Stimulated activated CD4-positive, alpha-beta T cell treated with anti-CD3 and anti-CD28 coated beads, TNF-alpha, amount 100 ng/mL, for 4 hours (primary cell): ENCODE measurements around the gene EEPD1.

Experiments
- DNase-seq, 3 experiments: peaks; one replicate each; pipeline ENCODE4 v3.0.0-alpha.2; 2020; ENCODE audit warnings: low read depth in 3 of 3

Gene EEPD1

GRCh38 chr7:36299223-36299774, 146.2 kb downstream of the EEPD1 start:
- DNase-seq = no peak

DNA sequence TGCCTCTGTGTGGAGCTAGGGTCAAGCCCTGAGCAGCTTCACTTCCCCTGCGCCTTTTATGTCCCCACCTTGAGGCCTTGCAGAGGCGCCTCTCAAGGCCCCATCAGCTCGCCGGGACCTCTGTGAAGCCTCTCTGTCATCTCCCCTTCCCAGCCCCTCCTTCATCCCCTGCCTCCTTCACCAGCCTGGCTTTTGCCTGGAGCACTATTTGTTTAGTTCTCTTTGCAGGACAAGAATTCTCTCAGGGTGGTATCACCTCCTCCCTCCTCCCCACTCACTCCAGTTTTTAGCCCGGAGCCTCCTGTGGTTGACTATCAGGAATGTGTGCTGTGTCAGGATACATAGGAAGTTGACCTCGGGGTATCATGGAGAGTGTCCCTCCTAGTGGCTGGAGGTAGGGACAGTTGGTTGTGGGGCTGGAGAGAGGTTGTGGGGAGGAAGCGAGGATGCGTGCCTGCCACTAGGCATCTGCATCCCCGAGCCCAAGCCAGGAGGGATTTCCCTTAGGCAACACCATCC, 146.8 kb downstream of the EEPD1 start:
- DNase-seq = no peak

DNA sequence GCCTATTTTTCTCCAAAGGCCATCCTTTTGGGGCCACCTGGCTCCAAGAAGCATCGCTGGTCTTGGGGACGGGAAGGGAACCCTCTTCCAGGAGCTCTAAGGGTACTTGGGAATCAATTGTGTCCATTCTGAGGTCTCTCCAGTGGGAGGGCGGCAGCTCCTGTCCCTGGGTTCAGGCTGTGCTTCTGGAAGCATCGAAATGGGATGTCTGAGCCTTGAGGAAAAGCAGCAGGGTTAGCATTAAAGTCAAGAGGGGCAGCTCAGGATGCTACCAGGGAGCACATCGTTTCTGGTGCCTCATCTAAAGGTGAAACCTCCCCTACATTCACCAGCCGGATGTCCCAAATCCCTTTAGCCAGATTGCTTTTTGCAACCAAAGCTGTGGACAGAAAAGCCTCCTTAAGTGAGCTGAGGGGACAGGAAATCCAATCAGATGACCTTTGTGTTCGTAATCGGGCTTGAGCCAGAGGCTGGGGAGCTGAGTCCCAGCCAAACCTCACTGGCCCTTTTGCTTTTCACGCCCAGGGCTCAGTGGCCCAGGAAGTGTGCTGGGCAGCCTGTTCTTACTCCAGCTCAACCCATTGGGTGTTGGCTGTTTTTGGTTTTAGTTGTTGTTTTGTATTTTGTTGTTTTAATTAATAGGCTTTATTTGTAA, 147.8 kb downstream of the EEPD1 start:
- DNase-seq = no peak

- DNase-seq = no peak
These were observed 149.1 kb downstream of the EEPD1 start for GRCh38 chr7:36301914-36302771.

GRCh38 chr7:36303202-36304098, 150.4 kb downstream of the EEPD1 start:
- DNase-seq = no peak

DNA sequence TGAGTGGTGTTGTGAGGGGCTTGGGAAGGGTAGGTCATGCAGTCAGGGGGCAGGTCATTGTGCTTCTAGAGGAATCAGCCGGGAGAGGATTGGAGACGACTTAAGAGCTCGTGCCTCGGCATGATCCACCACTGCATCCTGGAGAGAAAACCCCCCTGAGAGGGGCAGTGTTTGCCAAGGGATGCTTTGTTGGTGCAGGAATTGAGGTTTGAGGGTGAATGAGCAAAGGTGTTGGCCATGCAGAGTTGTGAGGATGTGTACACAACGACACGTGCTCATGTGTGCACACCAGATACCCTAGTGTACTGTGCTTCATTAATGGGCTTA, 151.0 kb downstream of the EEPD1 start:
- DNase-seq = no peak

- no peak for DNase-seq
These were observed 152.2 kb downstream of the EEPD1 start for GRCh38 chr7:36305226-36305625.

- no peak for DNase-seq
These were observed 152.6 kb downstream of the EEPD1 start for GRCh38 chr7:36305648-36306047.

GRCh38 chr7:36306222-36306621, 153.2 kb downstream of the EEPD1 start:
- DNase-seq = no peak

- DNase-seq = no peak
These were observed 153.7 kb downstream of the EEPD1 start for GRCh38 chr7:36306722-36307121.

DNA sequence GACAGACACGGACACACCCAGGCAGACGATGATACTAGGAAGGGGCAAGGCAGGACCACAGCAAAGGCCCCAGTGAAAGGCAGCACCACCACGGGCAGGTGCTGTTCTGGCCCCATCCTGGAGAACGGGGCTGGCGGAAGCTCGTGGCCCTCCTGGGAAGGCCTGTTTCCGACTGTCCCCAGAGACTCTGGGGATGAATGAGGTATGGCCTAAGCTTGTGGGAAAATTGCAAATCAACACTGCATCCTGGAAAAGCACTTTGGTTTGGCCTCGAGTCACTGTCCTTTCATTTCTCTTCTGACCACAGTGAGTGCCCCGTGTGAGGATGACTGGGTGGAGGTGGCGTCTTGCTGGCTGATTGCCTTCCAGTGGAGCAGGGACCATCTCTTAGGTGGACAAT, 155.0 kb downstream of the EEPD1 start:
- DNase-seq = no peak

- DNase-seq = no peak
These were observed 156.2 kb downstream of the EEPD1 start for GRCh38 chr7:36309301-36309700.

DNA sequence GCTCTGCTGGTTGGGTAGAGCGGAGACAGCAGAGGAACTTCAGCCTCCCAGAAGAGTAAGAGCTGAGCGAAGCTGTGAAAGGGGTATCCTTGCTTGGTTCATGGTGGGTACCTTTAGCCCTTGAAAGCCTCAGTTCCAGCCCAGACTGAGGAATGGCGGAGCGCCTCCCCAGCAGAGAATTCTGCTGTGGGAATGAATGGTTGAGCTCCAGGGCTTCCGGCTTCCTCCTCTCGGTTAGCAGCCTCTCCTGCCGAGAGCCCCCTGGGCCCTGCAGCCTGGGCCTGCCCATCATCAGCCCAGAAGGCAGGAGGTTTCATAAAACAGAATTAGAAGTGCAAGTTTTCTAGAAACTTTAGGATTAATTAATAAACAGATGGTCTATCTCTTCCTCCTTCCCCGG, 156.7 kb downstream of the EEPD1 start:
- DNase-seq = no peak

DNA sequence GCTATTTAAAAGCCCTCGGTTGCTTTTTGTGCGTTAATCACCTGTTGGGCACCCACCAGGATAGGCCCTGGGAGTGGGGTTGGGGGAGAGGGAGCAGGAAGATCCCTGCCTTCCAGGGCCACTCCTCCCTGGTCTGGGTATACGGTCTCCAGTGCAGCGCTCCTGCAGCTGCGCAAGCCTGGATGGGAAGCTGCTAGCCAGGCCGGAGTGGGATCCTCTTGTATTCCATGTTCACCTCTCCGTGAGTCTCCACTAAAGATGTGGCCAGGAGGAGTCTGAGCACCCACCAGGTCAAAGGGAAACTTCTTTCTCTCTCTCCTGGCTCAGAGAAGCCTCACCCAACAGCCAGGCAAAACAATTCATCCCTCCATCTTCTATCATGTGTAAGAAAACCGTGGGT, 157.8 kb downstream of the EEPD1 start:
- no peak for DNase-seq

GRCh38 chr7:36311539-36311938, 158.5 kb downstream of the EEPD1 start:
- no peak for DNase-seq

DNA sequence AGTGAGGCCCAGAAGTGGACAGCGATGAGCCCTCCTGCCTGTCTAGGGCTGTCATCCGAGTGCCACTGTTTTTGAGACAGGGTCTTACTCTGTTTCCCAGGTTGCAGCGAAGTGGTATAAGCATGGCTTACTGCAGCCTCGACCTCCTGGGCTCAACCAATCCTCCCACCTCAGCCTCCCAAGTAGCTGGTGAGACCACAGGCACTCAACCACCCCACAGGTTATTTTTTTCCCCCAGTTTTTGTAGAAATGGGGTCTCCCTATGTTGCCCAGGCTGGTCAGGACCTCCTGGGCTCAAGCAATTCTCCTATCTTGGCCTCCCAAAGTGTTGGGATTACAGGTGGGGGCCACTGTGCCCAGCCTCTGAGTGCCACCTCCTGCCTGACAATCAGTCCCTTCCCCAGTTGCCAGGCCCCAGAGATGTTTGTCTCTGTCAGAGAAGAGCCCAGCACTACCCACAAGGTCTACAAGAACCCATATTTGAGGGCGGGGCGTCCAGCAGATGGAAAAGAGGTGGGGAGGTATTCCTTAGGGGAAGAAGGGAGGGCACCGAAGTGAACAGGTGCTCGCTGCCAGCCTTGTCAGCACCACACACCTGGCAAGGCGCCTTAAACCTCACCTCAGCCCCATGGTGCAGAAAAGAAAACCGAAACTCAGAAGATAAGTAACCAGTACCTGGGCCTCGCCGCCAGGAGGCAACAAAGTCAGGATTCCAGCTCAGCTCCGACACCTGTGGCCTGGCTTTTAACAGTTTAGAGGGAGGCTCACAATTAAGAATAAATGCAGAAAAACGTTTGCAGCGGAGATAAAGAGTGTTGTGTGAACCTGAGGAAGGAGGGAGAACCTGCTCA, 159.2 kb downstream of the EEPD1 start:
- DNase-seq = no peak

- no peak for DNase-seq
These were observed 159.9 kb downstream of the EEPD1 start for GRCh38 chr7:36312915-36313334.

- no peak for DNase-seq
These were observed 160.6 kb downstream of the EEPD1 start for GRCh38 chr7:36313607-36314006.

DNA sequence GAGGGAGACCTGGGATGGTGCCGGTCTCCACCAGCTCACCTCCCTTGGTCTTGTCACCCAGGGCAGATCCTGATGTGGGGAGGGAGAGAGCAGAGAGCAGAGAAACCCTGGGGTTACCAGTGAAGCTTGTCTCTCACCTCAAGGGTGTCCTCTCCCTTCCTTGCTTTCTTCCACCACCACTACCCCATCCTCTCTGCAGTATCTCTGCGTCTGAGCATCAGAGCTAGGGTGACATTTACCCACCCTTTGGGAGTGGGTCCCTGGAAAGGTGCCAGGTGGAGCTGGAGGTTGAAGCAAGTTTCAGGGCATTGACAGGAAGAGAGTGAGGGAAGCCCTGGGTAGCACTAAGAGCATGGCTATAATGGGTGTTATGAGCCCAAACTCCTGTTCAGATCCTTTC, 161.4 kb downstream of the EEPD1 start:
- DNase-seq = no peak

DNA sequence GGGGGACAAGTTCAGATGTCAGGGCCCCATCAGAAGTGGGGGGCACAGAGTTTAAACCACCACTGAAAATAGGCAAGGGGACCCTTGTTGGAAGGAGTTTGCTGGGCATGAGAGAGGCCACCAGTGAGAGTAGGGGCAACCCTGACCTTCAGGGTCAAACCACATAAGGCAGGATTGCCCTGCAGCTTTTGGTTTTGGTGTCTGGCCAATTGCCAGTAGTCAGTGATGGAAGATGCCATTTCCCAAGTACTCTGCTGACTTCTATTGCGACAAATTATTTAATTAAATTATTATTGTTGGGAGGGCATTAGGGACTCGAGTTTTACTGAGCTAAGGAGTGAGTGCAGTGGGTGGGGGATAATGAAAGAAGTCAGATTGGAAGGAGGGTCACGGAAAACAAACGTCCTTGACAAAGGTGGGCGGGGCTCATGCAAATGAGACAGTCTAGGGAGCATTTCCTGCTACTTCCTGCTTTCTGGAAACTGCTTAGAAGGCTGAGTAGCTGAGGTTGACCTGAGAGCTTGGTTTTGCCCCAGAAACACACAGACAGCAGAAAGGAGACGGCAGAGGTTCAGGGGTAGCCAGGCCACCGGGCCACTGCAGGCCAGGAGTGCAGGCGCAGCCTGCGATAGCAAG, 162.4 kb downstream of the EEPD1 start:
- DNase-seq = no peak
